K562 (cell line): ENCODE data around the gene SLC34A3. TPM values are rescaled to one million over a fixed set of nuclear protein-coding genes. Genes with fewer than 3 reads are reported as not detected.

Experiments
- ATAC-seq: fragments of 200-7000 bp; cut with Tn5 transposase; 3 replicates; pipeline ENCODE4 v1.9.1; 2020; ENCODE audit warnings: moderate library complexity
- Bru-seq: library from RNA; stranded (reverse); fragments of 400-500 nt; gene quantifications from one replicate; lab custom pipeline; 2021; lab: Mats Ljungman, UMichigan
- BruChase-seq, 2 experiments: library from RNA; stranded (reverse); fragments of 400-500 nt; gene quantifications; one replicate each; lab custom pipeline; 2021; lab: Mats Ljungman, UMichigan
- BruUV-seq: library from RNA; stranded (reverse); fragments of 400-500 nt; replicated peaks from 2 replicates; lab custom pipeline; 2021; lab: Mats Ljungman, UMichigan
- CTCF ChIA-PET: fragments of 300-600 bp; formaldehyde crosslinking; extraction: SDS; loops from one replicate; lab custom pipeline; 2021; ENCODE audit warnings: low intra/inter-chr PET ratio; lab: Yijun Ruan, JAX
- POLR2A ChIA-PET: fragments of 300-600, 350-650 bp; sonication (Branson Sonifier 250); formaldehyde crosslinking; extraction: SDS; loops from one replicate; lab custom pipeline; 2021; ENCODE audit warnings: antibody characterized with exemption, inconsistent platforms; lab: Yijun Ruan, JAX
- DNase-seq, 4 experiments: peaks; one replicate each; pipeline versions ENCODE4 v3.0.0 to v3.0.0-alpha.2; 2011 to 2018; ENCODE audit warnings: low spot score in 3 of 4, mixed read lengths in 3 of 4; ENCODE audit errors: extremely low read depth in 1 of 4
- FAIRE-seq: peaks from 2 replicates; lab custom pipeline; 2011; peaks lifted over from hg19 to GRCh38; lab: Jason Lieb, UNC
- H2AFZ ChIP-seq: 2 replicates; pipeline ENCODE4 v1.6.0; 2011; ENCODE audit warnings: low read depth, low read length, control low read depth, inconsistent platforms
- H3K27ac ChIP-seq: fragments of 200-600 bp; 3 replicates; pipeline ENCODE4 v1.8.0; 2011; ENCODE audit warnings: low read depth, mild to moderate bottlenecking, control low read depth, inconsistent platforms, low read length, moderate library complexity, mixed read lengths; ENCODE audit errors: extremely low read depth
- H3K27me3 ChIP-seq, 2 experiments: fragments of 300-600 bp in 1 of 2; 2 replicates in 1 of 2; 3 replicates in 1 of 2; pipeline versions ENCODE4 v1.6.0 to v1.8.0; 2011; ENCODE audit warnings: inconsistent platforms in 2 of 2, low read length in 2 of 2, mild to moderate bottlenecking in 1 of 2, mixed read lengths in 1 of 2, moderate library complexity in 1 of 2; ENCODE audit not compliant: control insufficient read depth in 2 of 2, insufficient read depth in 2 of 2
- H3K36me3 ChIP-seq: fragments of 300-600 bp; 3 replicates; pipeline ENCODE4 v1.8.0; 2011; ENCODE audit warnings: mild to moderate bottlenecking, low read length, inconsistent platforms; ENCODE audit not compliant: control insufficient read depth, insufficient read depth
- H3K4me1 ChIP-seq, 2 experiments: fragments of 200-600 bp in 1 of 2; replicated peaks in 1 of 2; 2 replicates in 1 of 2; 3 replicates in 1 of 2; pipeline versions ENCODE4 v1.5.1 to v1.8.0; 2011; ENCODE audit warnings: inconsistent platforms in 2 of 2, low read length in 2 of 2, mild to moderate bottlenecking in 1 of 2, mixed read lengths in 1 of 2, moderate library complexity in 1 of 2; ENCODE audit not compliant: control insufficient read depth in 2 of 2, insufficient read depth in 2 of 2
- H3K4me2 ChIP-seq: 2 replicates; pipeline ENCODE4 v1.6.1; 2011; ENCODE audit warnings: low read length, control low read depth, inconsistent platforms, mixed read lengths; ENCODE audit not compliant: insufficient read depth
- H3K4me3 ChIP-seq: fragments of 200-600 bp; sonication (generic), shearing (Covaris generic); 2 replicates; pipeline ENCODE4 v1.5.1; 2016; ENCODE audit warnings: control low read depth, inconsistent platforms
- H3K79me2 ChIP-seq: fragments of 200-600 bp; 3 replicates; pipeline ENCODE4 v1.8.0; 2011; ENCODE audit warnings: low read length, inconsistent platforms; ENCODE audit not compliant: control insufficient read depth, insufficient read depth
- H3K9ac ChIP-seq, 2 experiments: 2 replicates each; pipeline versions ENCODE4 v1.6.0 to v1.6.1; 2011; ENCODE audit warnings: low read depth in 2 of 2, low read length in 2 of 2, control low read depth in 1 of 2, inconsistent platforms in 1 of 2, mild to moderate bottlenecking in 1 of 2, mixed read lengths in 1 of 2; ENCODE audit not compliant: insufficient read depth in 1 of 2
- H3K9me1 ChIP-seq: one replicate; pipeline ENCODE4 v1.6.0; 2011; ENCODE audit warnings: inconsistent platforms, mild to moderate bottlenecking, low read length, moderate library complexity; ENCODE audit not compliant: control insufficient read depth, insufficient read depth
- H3K9me3 ChIP-seq: replicated peaks from 2 replicates; pipeline ENCODE4 v1.5.1; 2011; ENCODE audit warnings: low read depth, low read length, inconsistent platforms; ENCODE audit not compliant: control insufficient read depth, insufficient read depth
- H4K20me1 ChIP-seq: replicated peaks from 2 replicates; pipeline ENCODE4 v1.6.1; 2011; ENCODE audit warnings: low read length, inconsistent platforms, mixed read lengths; ENCODE audit not compliant: control insufficient read depth, insufficient read depth
- ETV5 ChIP-seq: sonication (generic); formaldehyde crosslinking; IDR thresholded peaks from 2 replicates; pipeline ENCODE4 v1.4.0; 2020; ENCODE audit warnings: low read depth, mild to moderate bottlenecking, missing genetic modification reagents
- LEF1 ChIP-seq: fragments of 450-650 bp; IDR thresholded peaks from 2 replicates; pipeline ENCODE4 v1.6.1; 2016; ENCODE audit warnings: mild to moderate bottlenecking
- SAFB ChIP-seq: fragments of 200-400 bp; formaldehyde crosslinking; IDR thresholded peaks from 2 replicates; pipeline ENCODE4 v1.6.1; 2017; ENCODE audit warnings: low read depth, low read length, borderline replicate concordance
- SRF ChIP-seq, 2 experiments: fragments of 250-450, 450-650 bp in 1 of 2; sonication (Bioruptor Pico) in 1 of 2; sonication (generic) in 1 of 2; formaldehyde crosslinking; IDR thresholded peaks; 2 replicates each; pipeline versions ENCODE4 v1.5.0 to v1.5.1; 2020 to 2022; ENCODE audit warnings: mild to moderate bottlenecking in 1 of 2, missing genetic modification reagents in 1 of 2
- TFAM ChIP-seq: fragments of 250-450 bp; sonication (Bioruptor Pico); conservative IDR thresholded peaks from 2 replicates; pipeline ENCODE4 v1.5.0; 2021; ENCODE audit warnings: mild to moderate bottlenecking, moderate library complexity
- ZNF384 ChIP-seq: IDR thresholded peaks from 2 replicates; pipeline ENCODE4 v1.6.1; 2012; ENCODE audit warnings: low read depth, low read length, improper control_type of control experiment
- WGBS: fragments of 100-300 bp; shearing (Covaris generic); methylation state at CpG from one replicate; pipeline ENCODE4 v1.1.6; 2016; ENCODE audit warnings: low coverage, mixed read lengths; ENCODE audit not compliant: insufficient coverage; ENCODE audit errors: missing lambda C conversion rate; 5-methylcytosine and 5-hydroxymethylcytosine counted together
- in situ Hi-C: fragments of 300-500 bp; cut with MboI; formaldehyde crosslinking; loops from 4 replicates; pipeline ENCODE4 v1.15.0; 2018; ENCODE audit warnings: inconsistent platforms, mixed read lengths
- intact Hi-C: fragments of 100-400 bp; cut with micrococcal nuclease; formaldehyde crosslinking; loops from 2 replicates; pipeline ENCODE4 v1.14.2; 2022
- long read RNA-seq, 3 experiments: library from polyadenylated mRNA in 2 of 3; library from RNA in 1 of 3; unstranded in 2 of 3; stranded (forward) in 1 of 3; transcript quantifications; one replicate each; pipeline ENCODE4 v2.0.0, GENCODE V29; 2019 to 2022
- polyA minus RNA-seq, 3 experiments: library from RNA; depleted of rRNA, polyadenylated mRNA; stranded (reverse); fragments of >200 nt; gene quantifications; 2 replicates each; pipeline ENCODE4 v1.2.3, GENCODE V29; 2011
- polyA plus RNA-seq, 8 experiments: library from polyadenylated mRNA; depleted of rRNA in 4 of 8; stranded (reverse) in 5 of 8; unstranded in 3 of 8; fragments of >200 nt; fragmentation: Nextera tagmentation in 2 of 8; fragmentation: Illumina TruSeq in 1 of 8; extraction: Ambion mirVana in 2 of 8; extraction: Trizol in 1 of 8; gene quantifications; 2 replicates each; pipeline versions ENCODE4 v1.2.1 to v1.2.3, GENCODE V29; 2011 to 2014; ENCODE audit warnings: inconsistent platforms in 1 of 8, missing spikeins in 1 of 8
- total RNA-seq, 7 experiments: library from RNA; depleted of rRNA in 6 of 7; stranded (reverse); fragments of >200 nt in 6 of 7; fragmentation: Illumina TruSeq in 2 of 7; extraction: Trizol in 2 of 7; gene quantifications; 2 replicates each; pipeline versions ENCODE4 v1.2.1 to v1.2.3, GENCODE V29; 2011 to 2021; ENCODE audit warnings: low replicate concordance in 1 of 7
- TF ChIP-seq, protein P1 (sequence below): fragments of 250-450 bp; sonication (Bioruptor Pico); IDR thresholded peaks from 2 replicates; pipeline ENCODE4 v1.5.0; 2021

SLC34A3 gene
- total RNA-seq (2011; cell fraction: chromatin; rRNA removed; ENCODE audit: low replicate concordance) = not detected in 2 replicates
- not detected in 2 replicates for total RNA-seq (2011; cell fraction: nucleolus; rRNA removed)
- not detected in 2 replicates for total RNA-seq (2011; cell fraction: nucleoplasm; rRNA removed)
- total RNA-seq (2014; rRNA removed) (not detected in 2 replicates), total RNA-seq (2014; rRNA removed; fragmentation: Illumina TruSeq; extraction: Trizol) (not detected in 2 replicates), total RNA-seq (2015; rRNA removed; fragmentation: Illumina TruSeq; extraction: Trizol) (not detected in 2 replicates), total RNA-seq (2021) (not detected in 2 replicates), polyA plus RNA-seq (2011; rRNA removed) (not detected in 2 replicates), polyA plus RNA-seq (2014; fragmentation: Illumina TruSeq; extraction: Trizol) (not detected in 2 replicates), polyA plus RNA-seq (2014; fragmentation: Nextera tagmentation; extraction: Ambion mirVana) (not detected), polyA plus RNA-seq (2014; rRNA removed) (not detected in 2 replicates), polyA minus RNA-seq (2011; rRNA and poly(A)+ RNA removed) (not detected in 2 replicates), Bru-seq, nascent RNA (not detected), BruChase-seq, experiment 1, labeled RNA remaining after a 2-hour chase (not detected), BruChase-seq, experiment 2, labeled RNA remaining after a 6-hour chase (percentile 15 among the genes with signal in this experiment)
- 0.03 TPM in 1 of 2 replicates, not detected in the other for polyA plus RNA-seq (2011; cell fraction: cytosol; rRNA removed)
- not detected in 2 replicates for polyA plus RNA-seq (2011; cell fraction: nucleus; rRNA removed)
- polyA plus RNA-seq (2012) = 0.09 and 0.21 TPM in 2 replicates
- polyA minus RNA-seq (2011; cell fraction: cytosol; rRNA and poly(A)+ RNA removed) = not detected in 2 replicates
- not detected in 2 replicates for polyA minus RNA-seq (2011; cell fraction: nucleus; rRNA and poly(A)+ RNA removed)
- long read RNA-seq, experiment 1, partial matches to known transcripts = 0 of 6 reads
- long read RNA-seq, experiment 1, other reads (novel, unspliced or antisense) = 6 of 6 reads
- long read RNA-seq, experiment 2 = 0 reads
- long read RNA-seq, experiment 3 = 0 reads

DNA sequence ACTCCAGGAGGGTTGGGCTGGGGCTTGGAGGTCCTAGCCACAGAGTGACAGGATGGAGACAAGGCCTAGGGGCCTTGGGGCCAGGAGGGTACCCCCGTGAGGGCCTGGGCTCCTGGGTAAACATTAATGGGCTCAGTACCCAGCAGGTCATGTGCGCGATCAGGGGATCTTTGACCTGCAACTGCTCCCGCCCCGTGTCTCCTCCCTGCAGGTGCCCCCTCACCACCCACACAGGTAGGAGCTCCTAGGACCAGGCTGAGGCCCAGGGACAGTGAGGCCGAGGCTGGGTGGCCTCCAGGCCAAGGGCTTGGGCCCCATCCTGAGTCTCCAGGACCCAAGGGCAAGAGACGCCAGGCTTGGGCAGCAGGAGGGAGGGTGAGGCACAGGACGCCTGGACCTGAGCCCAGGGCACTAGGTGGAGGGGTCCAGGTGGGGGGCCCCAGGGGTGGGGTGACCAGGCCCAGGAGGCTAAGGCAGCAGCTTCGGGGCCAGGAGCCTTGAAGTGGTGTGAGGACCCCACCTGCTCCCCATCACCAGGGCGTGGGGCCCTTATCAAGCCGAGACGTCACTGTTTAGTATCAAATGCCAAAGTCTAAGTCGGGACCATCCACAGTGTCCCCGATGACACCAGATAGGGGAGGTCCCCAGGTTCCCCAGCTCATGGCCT, at the start of gene SLC34A3:
TSS of gene SLC34A3 (plus strand) at position 197 of the 667 bp plus-strand sequence. CDS start 802 bp downstream, outside the sequence.
- WGBS = 64% methylated on average over 13 of the region's 14 CpGs
- in situ Hi-C loops (loop anchor here (25.0 kb wide), 1 partner anchor 444 kb away; the partner anchor contains the start of genes CCDC183 and TMEM141), intact Hi-C loops (no loop called here)
- Histone ChIP-seq H3K27ac (no peak within 1 kb of the TSS), H3K36me3 (no peaks in the 10 kb centered on the region), H3K27me3 (no peaks in the 10 kb centered on the region), H3K4me3 (no peak within 1 kb of the TSS), H4K20me1 (no peaks in the 10 kb centered on the region), H3K9ac (peak within 1 kb of the TSS in 1 of 2 experiments; percentile 63; a peak in 2 of 4 replicates), H2AFZ (no peak within 1 kb of the TSS), H3K4me1 (peaks cover 13 to 100% of the 10 kb centered on the region in 2 experiments), H3K4me2 (no peak within 1 kb of the TSS), H3K9me3 (no peaks in the 10 kb centered on the region), H3K9me1 (peaks cover 3% of the 10 kb centered on the region), H3K79me2 (no peaks in the 10 kb centered on the region)
- ATAC-seq = no peak
- no peak for FAIRE-seq
- ChIA-PET CTCF (no interaction called here), POLR2A (interaction anchor here (0.6 to 1.6 kb wide), 4 partner anchors 10 to 731 kb away, joined by 3 to 9 read pairs (median 3); partner anchors contain the start of gene TUBB4B)
- DNase-seq = no peak
- BruUV-seq = no TSS peak
- TF ChIP-seq SAFB (no peak), ZNF384 (no peak), TFAM (CRISPR knock-in tag) (no peak), LEF1 (no peak), ETV5 (no peak), SRF (CRISPR knock-in tag; IDR thresholded peaks at IDR 0.05) (no peak)
- TF ChIP-seq, protein P1, sequence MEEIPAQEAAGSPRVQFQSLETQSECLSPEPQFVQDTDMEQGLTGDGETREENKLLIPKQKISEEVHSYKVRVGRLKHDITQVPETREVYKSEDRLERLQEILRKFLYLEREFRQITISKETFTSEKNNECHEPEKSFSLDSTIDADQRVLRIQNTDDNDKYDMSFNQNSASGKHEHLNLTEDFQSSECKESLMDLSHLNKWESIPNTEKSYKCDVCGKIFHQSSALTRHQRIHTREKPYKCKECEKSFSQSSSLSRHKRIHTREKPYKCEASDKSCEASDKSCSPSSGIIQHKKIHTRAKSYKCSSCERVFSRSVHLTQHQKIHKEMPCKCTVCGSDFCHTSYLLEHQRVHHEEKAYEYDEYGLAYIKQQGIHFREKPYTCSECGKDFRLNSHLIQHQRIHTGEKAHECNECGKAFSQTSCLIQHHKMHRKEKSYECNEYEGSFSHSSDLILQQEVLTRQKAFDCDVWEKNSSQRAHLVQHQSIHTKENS = no peak
